Aorta (tissue), 5 donors: ENCODE results near the gene NPRL2. TPM values are rescaled to one million over a fixed set of nuclear protein-coding genes. Genes with fewer than 3 reads are reported as not detected.

ENCODE experiments used
- ATAC-seq: fragments of 200-7000 bp; cut with Tn5 transposase; one replicate; pipeline ENCODE4 v1.9.1; 2022; ENCODE audit warnings: moderate library complexity; ENCODE audit not compliant: low FRiP score
- DNase-seq, 2 donors: peaks; one replicate each; pipeline ENCODE4 v3.0.0-alpha.2; 2020
- H3K27ac ChIP-seq, 2 donors: one replicate each; pipeline ENCODE4 v1.5.1; 2013; ENCODE audit warnings: low read length in 2 of 2, mild to moderate bottlenecking in 2 of 2, moderate library complexity in 2 of 2, control low read depth in 1 of 2, inconsistent platforms in 1 of 2, low read depth in 1 of 2
- H3K27me3 ChIP-seq, 2 donors: one replicate each; pipeline ENCODE4 v1.6.1; 2013; ENCODE audit warnings: control low read depth in 1 of 2, low read length in 1 of 2, mild to moderate bottlenecking in 1 of 2, moderate library complexity in 1 of 2; ENCODE audit not compliant: insufficient read depth in 2 of 2, control insufficient read depth in 1 of 2
- H3K36me3 ChIP-seq, 2 donors: one replicate each; pipeline ENCODE4 v1.6.1; 2013; ENCODE audit warnings: control low read depth in 1 of 2, low read length in 1 of 2, mild to moderate bottlenecking in 1 of 2; ENCODE audit not compliant: insufficient read depth in 2 of 2, control insufficient read depth in 1 of 2
- H3K4me1 ChIP-seq, 2 donors: one replicate each; pipeline ENCODE4 v1.6.1; 2013; ENCODE audit warnings: low read length in 2 of 2, control low read depth in 1 of 2, mild to moderate bottlenecking in 1 of 2, moderate library complexity in 1 of 2; ENCODE audit not compliant: insufficient read depth in 2 of 2, control insufficient read depth in 1 of 2
- H3K4me3 ChIP-seq, 2 donors: one replicate each; pipeline ENCODE4 v1.5.1; 2013; ENCODE audit warnings: low read length in 2 of 2, control low read depth in 1 of 2, mild to moderate bottlenecking in 1 of 2
- H3K9me3 ChIP-seq: one replicate; pipeline ENCODE4 v1.6.1; 2013; ENCODE audit warnings: mild to moderate bottlenecking, low read length; ENCODE audit not compliant: control insufficient read depth
- WGBS, 2 donors: extraction: QIAGEN DNeasy Blood & Tissue Kit; methylation state at CpG; one replicate each; pipeline ENCODE4 v1.1.7; 2013; 5-methylcytosine and 5-hydroxymethylcytosine counted together
- intact Hi-C, 2 donors: fragments of 100-400 bp; cut with DNase I; formaldehyde crosslinking; loops; one replicate each; pipeline versions ENCODE4 v1.14.2 to v1.15.0; 2022
- polyA plus RNA-seq, 2 donors: library from polyadenylated mRNA; stranded (reverse); fragments of 200-250 nt; gene quantifications; one replicate each; pipeline ENCODE4 v1.2.3, GENCODE V29; 2013
- total RNA-seq, 2 donors: library from RNA; stranded (reverse); fragmentation: NEBNext Ultra II Directional; extraction: Animal tissue kit (Norgen Biotek cat#: 25700); gene quantifications; one replicate each; pipeline ENCODE4 v1.2.1, GENCODE V29; 2021
- donor health status: healthy with polysubstance abuse.
- donor health status: Bipolar disorder and iron deficiency.
- donor health status: DM: no; HTN: no; CAD: no.
- donor health status: DM: no; HTN: no; CAD: no.
- donor health status: DM: yes; HTN: yes; CAD: no.

NPRL2 gene
- total and polyA plus RNA-seq, 4 donors: 11.9 to 41.9 (median 19.3) TPM

DNA sequence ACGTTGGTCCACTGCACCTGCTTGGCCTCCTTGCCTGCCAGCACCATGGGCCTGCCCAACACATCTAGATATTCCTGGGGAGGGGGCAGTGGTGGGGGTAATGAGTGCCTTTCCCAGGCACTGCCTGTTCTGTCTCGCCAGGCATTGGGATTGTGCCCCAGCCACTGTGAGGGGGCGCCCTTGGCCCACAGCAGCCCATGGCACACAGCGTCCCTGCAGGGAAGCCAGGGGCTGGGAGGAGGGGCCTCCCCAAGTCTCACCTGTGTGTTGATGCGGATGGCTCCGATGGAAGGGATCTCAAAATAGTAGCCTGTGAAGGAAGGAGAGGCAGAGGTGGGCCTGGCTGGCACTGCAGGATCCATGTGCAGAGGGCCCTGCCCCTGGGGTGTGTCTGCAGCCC lies 27.4 kb upstream of the NPRL2 start:
- intact Hi-C loops: no loop called here
- ATAC-seq: no peak

DNA sequence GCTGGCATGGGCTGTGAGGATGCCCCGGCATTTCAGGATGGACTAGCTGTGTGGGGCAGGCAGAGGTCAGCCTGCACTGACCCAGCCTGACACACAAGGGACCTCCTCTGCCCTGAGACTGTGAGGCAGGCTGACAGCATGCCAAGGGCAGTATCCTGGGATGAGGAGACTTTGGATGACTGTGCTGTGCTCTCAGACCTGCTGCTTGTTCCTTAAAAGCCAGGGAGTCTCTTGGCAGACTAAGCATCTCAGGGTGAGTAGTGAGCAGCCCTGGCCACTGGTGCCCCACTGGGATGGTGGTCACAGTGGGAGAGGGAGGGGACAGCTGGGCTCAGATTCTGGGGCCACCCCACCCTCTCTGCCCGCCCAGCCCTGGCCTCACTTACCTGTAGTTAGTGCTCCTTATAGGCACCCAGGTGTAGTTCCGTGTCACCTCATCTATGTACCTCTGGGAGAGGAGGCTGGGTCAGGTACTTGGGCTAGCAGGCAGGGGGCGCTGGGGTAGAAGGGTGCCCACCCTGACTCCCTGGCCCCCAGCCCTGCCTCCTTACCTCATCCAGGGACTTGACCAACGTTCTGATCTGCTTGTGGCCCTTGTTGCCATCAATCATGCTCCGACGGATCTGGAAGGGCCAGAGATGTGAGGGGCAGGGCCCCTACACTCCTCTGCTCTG lies 24.8 kb upstream of the NPRL2 start:
- H3K4me1 ChIP-seq: no peaks in the 10 kb centered on the region
- H3K27ac ChIP-seq: no peak overlapping the region
- intact Hi-C loops: no loop called here
- WGBS, 2 donors: 81 to 82% methylated on average over 7 of the region's 7 CpGs
- H3K4me3 ChIP-seq: no peak overlapping the region
- DNase-seq: no peak
- ATAC-seq: no peak
- no peaks in the 10 kb centered on the region for H3K27me3 ChIP-seq
- H3K36me3 ChIP-seq: no peaks in the 10 kb centered on the region
- H3K9me3 ChIP-seq: no peaks in the 10 kb centered on the region

More for the DNA sequence above, 27.4 kb upstream of the NPRL2 start:
- DNase-seq: no peak
- 83 to 86% methylated on average over 6 of the region's 6 CpGs for WGBS, 2 donors
- no peak overlapping the region for H3K4me3 ChIP-seq
- no peaks in the 10 kb centered on the region for H3K4me1 ChIP-seq
- H3K36me3 ChIP-seq: no peaks in the 10 kb centered on the region
- H3K27me3 ChIP-seq: no peaks in the 10 kb centered on the region
- H3K9me3 ChIP-seq: no peaks in the 10 kb centered on the region
- no peak overlapping the region for H3K27ac ChIP-seq

DNA sequence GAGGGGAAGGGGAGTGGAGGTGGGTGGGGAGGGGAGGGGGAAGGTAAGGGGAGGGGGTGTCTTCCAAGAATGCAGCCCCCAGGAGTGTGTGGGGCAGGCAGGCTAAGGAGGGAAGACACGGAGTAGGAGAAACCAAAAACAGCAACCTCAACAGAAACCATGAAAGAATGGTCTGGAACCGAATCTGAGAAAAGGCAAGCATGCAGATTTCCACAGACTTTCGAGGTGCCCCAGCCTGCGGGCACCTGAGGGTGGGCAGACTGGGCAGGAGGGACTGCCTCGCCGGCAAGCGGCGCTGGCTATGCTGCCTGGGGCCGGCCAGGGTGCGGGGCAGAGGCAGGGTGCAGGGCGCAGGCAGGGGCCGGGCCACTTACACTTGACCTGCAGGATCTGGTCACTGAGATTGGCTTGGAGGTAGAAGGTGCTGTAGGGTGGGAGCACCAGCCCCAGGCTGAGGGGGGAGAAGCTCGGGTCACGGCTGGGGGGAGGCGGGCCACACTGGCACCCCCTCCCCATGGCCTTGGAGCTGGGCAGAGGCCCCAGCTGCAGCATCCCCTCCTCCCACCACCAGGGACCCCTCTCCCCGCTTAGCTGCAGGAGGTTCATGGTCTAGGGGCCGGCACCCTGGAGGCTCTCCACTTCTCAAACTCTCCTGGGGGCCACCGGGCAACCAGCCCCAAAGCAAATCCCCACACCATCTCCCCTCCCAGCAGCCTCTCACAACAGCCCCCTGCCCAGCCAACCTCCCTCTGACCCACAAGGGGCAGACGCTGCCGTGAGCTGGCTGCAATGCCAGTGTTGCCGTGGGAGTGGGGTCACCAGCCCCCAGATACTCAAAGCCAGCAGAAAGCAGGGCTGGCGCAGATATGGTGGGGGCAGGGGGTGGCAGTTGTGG lies 24.0 kb upstream of the NPRL2 start:
- H3K4me3 ChIP-seq: no peak overlapping the region
- no peaks in the 10 kb centered on the region for H3K27me3 ChIP-seq
- no peaks in the 10 kb centered on the region for H3K36me3 ChIP-seq
- H3K4me1 ChIP-seq: no peaks in the 10 kb centered on the region
- intact Hi-C loops: no loop called here
- ATAC-seq (no peak), DNase-seq (no peak)
- no peaks in the 10 kb centered on the region for H3K9me3 ChIP-seq
- no peak overlapping the region for H3K27ac ChIP-seq
- 88 to 89% methylated on average over 21 to 22 of the region's 22 CpGs for WGBS, 2 donors

DNA sequence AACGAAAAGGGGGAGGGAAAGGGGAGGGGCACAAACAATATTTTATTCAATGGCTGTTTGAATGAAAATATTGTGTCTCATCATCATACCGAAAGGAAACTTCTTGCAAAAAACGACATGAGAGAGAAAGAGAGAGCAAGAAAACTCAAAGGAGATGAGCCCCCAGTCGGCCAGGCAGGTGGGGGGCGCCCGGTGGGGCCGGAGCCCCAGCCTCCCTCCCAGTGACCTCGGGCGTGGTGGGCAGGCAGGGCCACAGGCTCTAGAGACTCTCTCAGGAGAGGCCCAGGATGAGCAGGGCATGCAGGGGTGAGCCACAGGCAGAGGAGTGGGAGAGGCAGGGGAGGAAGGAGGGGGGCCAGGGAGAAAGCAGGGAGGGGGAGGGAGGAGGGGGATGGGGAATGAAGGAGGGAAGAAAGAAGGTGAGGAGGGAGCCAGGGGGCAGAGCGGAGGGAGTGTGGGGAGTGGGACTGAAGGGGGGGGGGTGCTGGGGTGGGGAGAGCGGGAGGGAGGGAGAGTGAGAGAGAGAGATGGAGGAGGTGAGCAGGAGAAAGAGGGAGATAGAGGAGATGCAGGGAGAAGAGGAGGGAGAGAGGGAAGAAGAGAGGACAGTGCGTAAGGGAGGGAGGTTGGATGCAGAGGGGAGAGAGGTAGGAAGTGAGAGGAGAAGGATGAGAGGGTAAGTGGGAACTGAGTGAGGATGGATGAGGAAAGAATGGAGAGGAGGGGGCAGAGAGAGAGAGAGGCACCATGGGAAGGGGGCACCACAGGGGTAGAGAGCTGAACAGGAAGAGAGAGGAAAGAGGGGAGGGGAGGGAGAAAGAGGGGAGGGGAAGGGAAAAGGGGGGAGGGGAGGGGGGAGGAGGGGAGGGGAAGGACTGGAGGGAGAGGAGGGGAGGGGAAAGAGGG lies 22.8 kb upstream of the NPRL2 start:
- Histone ChIP-seq H3K27ac (no peak overlapping the region), H3K36me3 (no peaks in the 10 kb centered on the region), H3K4me1 (no peaks in the 10 kb centered on the region), H3K9me3 (no peaks in the 10 kb centered on the region), H3K27me3 (no peaks in the 10 kb centered on the region), H3K4me3 (no peak overlapping the region)
- ATAC-seq (no peak), DNase-seq (no peak)
- WGBS, 2 donors: 65 to 67% methylated on average over 12 of the region's 12 CpGs
- intact Hi-C loops: no loop called here

GRCh38 chr3:50372349-50372748 lies 21.8 kb upstream of the NPRL2 start:
- H3K9me3 ChIP-seq: no peaks in the 10 kb centered on the region
- H3K4me3 ChIP-seq: no peak overlapping the region
- no peaks in the 10 kb centered on the region for H3K27me3 ChIP-seq
- intact Hi-C loops: no loop called here
- H3K4me1 ChIP-seq: no peaks in the 10 kb centered on the region
- H3K36me3 ChIP-seq: no peaks in the 10 kb centered on the region
- 80 to 83% methylated on average over 8 of the region's 8 CpGs for WGBS, 2 donors
- H3K27ac ChIP-seq: no peak overlapping the region
- no peak for ATAC-seq
- no peak for DNase-seq

GRCh38 chr3:50371133-50371685 lies 20.6 kb upstream of the NPRL2 start:
- H3K4me1 ChIP-seq: no peaks in the 10 kb centered on the region
- H3K4me3 ChIP-seq: no peak overlapping the region
- H3K27ac ChIP-seq: no peak overlapping the region
- H3K36me3 ChIP-seq: no peaks in the 10 kb centered on the region
- H3K9me3 ChIP-seq: no peaks in the 10 kb centered on the region
- no peak for ATAC-seq
- DNase-seq: no peak
- no peaks in the 10 kb centered on the region for H3K27me3 ChIP-seq
- intact Hi-C loops: no loop called here
- WGBS, 2 donors: 88 to 91% methylated on average over 3 of the region's 3 CpGs

DNA sequence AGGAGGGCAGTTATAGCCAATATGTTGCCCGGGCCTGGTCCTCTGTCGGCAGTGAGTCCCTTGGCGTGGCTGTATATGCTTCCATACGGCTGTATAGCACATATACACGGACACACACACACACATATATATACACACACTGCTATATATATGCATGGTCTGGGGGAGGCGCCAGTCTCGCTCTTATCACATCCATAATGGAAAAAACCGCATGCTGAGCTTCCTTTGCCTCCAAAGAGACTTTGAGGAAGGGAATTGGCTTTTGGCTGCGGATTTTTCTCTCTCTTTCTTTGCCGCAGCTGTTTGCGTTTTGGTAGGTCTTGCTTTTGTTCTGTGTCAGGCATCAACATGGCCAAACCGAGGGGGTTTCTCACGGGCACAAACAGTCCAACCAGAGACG lies 20.0 kb upstream of the NPRL2 start:
- no peaks in the 10 kb centered on the region for H3K9me3 ChIP-seq
- no peak for ATAC-seq
- H3K27me3 ChIP-seq: no peaks in the 10 kb centered on the region
- DNase-seq: no peak
- H3K4me1 ChIP-seq: no peaks in the 10 kb centered on the region
- intact Hi-C loops: no loop called here
- no peak overlapping the region for H3K27ac ChIP-seq
- no peak overlapping the region for H3K4me3 ChIP-seq
- 50 to 51% methylated on average over 14 of the region's 14 CpGs for WGBS, 2 donors
- no peaks in the 10 kb centered on the region for H3K36me3 ChIP-seq

DNA sequence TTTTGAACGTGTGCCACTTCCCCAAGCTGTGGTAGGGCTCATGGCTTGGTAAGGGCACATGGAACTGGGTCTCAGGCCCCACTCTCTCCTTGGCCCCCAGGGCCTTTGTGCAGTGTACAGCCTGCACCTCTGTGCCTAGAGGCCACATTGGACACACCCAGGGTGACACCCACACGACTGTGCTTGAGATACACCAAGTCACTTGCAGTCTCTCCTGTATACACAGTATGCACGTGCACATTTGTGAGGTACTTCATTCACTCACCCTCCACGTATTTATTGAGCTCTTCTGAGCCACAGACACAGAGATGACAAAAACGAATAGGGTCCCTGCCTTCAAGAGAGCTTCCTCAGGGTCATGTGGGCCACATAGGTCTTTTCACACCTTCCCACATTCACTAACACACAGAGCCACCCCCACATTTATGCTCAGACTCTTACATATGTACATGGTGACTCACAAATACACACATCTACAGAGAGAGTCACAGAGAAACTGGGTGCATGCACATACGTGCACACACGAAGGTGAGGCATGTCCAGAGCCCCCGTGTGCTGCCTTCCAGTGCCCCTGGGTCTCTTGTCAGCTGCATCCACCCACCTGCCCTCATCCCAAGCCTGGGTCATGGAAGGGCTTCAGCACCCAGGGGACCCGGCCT lies 18.6 kb upstream of the NPRL2 start:
- ATAC-seq: no peak

More for the DNA sequence above, 18.6 kb upstream of the NPRL2 start:
- Histone ChIP-seq H3K27me3 (no peaks in the 10 kb centered on the region), H3K27ac (no peak overlapping the region), H3K4me3 (no peak overlapping the region), H3K36me3 (no peaks in the 10 kb centered on the region), H3K4me1 (no peaks in the 10 kb centered on the region), H3K9me3 (no peaks in the 10 kb centered on the region)
- WGBS, 2 donors: 73 to 78% methylated on average over 9 of the region's 9 CpGs
- intact Hi-C loops: loop anchor here in 1 of 2 donors (5.0 kb wide), 1 partner anchor 148 kb away; no protein-coding TSS in a partner anchor
- no peak for DNase-seq
